ENCODE results near the gene NEO1.
"Not testable (repeated sequence)": the region's sequence is repeated elsewhere in the genome, so short reads cannot be mapped to it uniquely, and the experiment has no call there.

NEO1 gene

DNA sequence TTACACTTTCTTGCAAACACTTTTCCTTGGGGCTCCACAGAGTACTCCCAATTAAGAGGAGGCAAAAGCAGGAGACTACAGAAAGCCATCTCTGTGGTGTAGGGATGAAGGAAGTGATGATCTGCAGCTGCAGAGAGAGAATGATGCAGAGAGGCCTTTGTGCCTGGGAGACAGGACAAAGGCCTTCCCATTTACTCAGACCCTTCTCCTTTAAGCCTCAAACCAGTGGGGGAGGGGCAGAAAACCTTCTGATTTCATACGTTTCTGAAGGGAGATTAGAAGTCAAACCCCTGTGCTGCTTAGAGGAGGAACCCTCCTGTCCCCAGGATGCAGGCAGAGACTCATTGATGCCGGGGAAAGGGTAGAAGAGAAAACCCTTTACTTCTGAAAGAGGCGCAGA, 130.8 kb downstream of the NEO1 start:
- no peaks in the 10 kb centered on the region; the same call in 1 of the 2 replicates for H3K36me3 ChIP-seq (ENCODE audit: control insufficient read depth, insufficient read depth, low read length)
- no CpG with 5 or more reads among the region's 3 CpGs for WGBS (ENCODE audit: insufficient coverage, insufficient read length)
- DNase-seq (ENCODE audit: low read depth, low spot score): no peak

DNA sequence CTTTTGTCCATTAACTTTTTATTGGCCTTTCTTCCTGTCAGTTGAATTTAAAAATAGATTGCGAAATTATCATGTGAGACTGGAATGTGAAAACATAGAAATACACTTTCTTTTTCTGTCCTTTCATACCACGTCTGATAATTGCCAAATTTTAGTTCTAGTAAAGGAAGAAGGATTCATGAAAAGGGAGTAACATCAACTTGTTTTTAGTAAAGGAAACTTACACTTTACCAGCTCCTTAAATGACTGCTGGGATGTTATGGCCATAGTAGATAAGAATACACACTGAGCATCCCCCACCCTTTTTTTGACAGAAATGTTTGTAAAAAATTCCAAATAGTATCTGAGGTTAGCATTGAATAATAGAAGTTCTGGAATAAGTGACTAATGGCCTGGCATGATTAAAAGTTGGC, 137.9 kb downstream of the NEO1 start:
- Histone ChIP-seq H3K27me3 (ENCODE audit: control insufficient read depth, insufficient read depth, low read length) (no peaks in the 10 kb centered on the region), H3K27ac (ENCODE audit: low read length) (no peak overlapping the region), H3K4me1 (ENCODE audit: control insufficient read depth, insufficient read depth, low read length) (no peaks in the 10 kb centered on the region), H3K9me3 (ENCODE audit: control insufficient read depth, insufficient read depth, low read length) (no peaks in the 10 kb centered on the region), H3K36me3 (ENCODE audit: control insufficient read depth, insufficient read depth, low read length) (no peaks in the 10 kb centered on the region), H3K4me3 (ENCODE audit: low read length) (no peak overlapping the region)
- no CpG with 5 or more reads among the region's 2 CpGs for WGBS (ENCODE audit: insufficient coverage, insufficient read length)
- DNase-seq (ENCODE audit: low read depth, low spot score): no peak

More for the DNA sequence above, 130.8 kb downstream of the NEO1 start:
- Histone ChIP-seq H3K27me3 (ENCODE audit: control insufficient read depth, insufficient read depth, low read length) (no peaks in the 10 kb centered on the region; the same call in 1 of the 2 replicates), H3K9me3 (ENCODE audit: control insufficient read depth, insufficient read depth, low read length) (no peaks in the 10 kb centered on the region; the same call in 1 of the 2 replicates), H3K4me1 (ENCODE audit: control insufficient read depth, insufficient read depth, low read length) (peaks cover 4% of the 10 kb centered on the region; the same call in 1 of the 2 replicates), H3K27ac (ENCODE audit: low read length) (no peak overlapping the region), H3K4me3 (ENCODE audit: low read length) (no peak overlapping the region)

DNA sequence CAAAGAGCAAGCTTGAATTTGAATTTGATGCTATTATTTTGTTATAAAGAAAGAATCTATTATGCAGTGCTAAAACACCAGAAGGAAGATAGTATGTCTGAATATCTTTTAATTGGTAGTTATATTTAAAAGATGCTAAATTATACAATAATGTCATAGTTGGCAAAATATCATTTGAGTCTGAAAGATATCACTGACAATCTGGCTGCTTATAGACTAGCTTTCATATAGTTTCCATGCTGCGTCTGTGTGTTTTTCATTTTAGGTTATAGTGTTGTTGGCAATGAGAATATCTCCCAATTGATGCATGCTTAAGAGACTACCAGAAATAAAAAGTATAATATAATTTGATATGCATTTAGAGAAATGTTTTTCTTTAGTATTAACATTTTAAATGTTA, 142.9 kb downstream of the NEO1 start:
- WGBS (ENCODE audit: insufficient coverage, insufficient read length): no CpG with 5 or more reads among the region's 1 CpG
- no peaks in the 10 kb centered on the region for H3K27me3 ChIP-seq (ENCODE audit: control insufficient read depth, insufficient read depth, low read length)
- no peaks in the 10 kb centered on the region for H3K4me1 ChIP-seq (ENCODE audit: control insufficient read depth, insufficient read depth, low read length)
- DNase-seq (ENCODE audit: low read depth, low spot score): no peak
- H3K9me3 ChIP-seq (ENCODE audit: control insufficient read depth, insufficient read depth, low read length): no peaks in the 10 kb centered on the region
- H3K4me3 ChIP-seq (ENCODE audit: low read length): no peak overlapping the region
- no peaks in the 10 kb centered on the region for H3K36me3 ChIP-seq (ENCODE audit: control insufficient read depth, insufficient read depth, low read length)
- no peak overlapping the region for H3K27ac ChIP-seq (ENCODE audit: low read length)

DNA sequence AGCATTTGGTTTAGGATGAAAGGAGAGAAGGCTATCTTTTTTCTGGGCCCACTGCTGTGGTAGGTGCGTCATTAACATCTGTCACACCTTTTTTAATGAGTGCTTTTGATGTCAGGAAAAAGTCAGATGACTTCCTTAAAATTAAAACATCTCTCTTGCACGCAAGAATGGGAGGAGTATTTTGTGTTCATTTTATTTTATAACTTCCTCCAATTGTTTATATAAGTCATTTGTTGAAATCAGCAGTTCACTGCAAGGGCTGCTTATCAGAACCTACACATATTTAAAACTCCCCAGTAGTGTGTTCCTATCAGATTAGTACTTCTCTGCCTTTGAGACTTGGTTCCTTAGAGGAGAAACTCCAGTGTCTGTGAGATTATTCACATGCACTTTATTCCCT, 143.8 kb downstream of the NEO1 start:
- Histone ChIP-seq H3K9me3 (ENCODE audit: control insufficient read depth, insufficient read depth, low read length) (no peaks in the 10 kb centered on the region), H3K36me3 (ENCODE audit: control insufficient read depth, insufficient read depth, low read length) (no peaks in the 10 kb centered on the region), H3K4me1 (ENCODE audit: control insufficient read depth, insufficient read depth, low read length) (no peaks in the 10 kb centered on the region), H3K4me3 (ENCODE audit: low read length) (no peak overlapping the region), H3K27me3 (ENCODE audit: control insufficient read depth, insufficient read depth, low read length) (no peaks in the 10 kb centered on the region), H3K27ac (ENCODE audit: low read length) (no peak overlapping the region)
- no peak for DNase-seq (ENCODE audit: low read depth, low spot score)
- WGBS (ENCODE audit: insufficient coverage, insufficient read length): no CpG with 5 or more reads among the region's 2 CpGs

DNA sequence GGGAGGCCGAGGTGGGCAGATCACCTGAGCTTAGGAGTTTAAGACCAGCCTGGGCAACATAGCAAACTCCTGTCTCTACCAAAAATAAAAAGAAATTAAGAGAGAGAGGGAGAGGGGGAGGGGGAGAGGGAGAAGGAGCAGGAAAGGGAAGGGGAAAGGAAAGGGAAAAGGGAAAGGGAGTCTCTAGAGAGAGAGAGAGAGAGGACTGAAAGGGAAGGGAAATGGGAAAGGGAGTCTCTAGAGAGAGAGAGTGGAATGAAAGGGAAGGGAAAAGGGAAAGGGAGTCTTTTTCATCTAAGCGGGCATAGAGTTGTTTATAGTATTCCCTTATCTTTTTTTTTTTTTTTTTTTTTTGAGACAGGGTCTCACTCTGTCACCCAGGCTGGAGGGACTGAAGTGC, 148.1 kb downstream of the NEO1 start:
- H3K36me3 ChIP-seq (ENCODE audit: control insufficient read depth, insufficient read depth, low read length): no peaks in the 10 kb centered on the region
- no CpG with 5 or more reads among the region's 2 CpGs for WGBS (ENCODE audit: insufficient coverage, insufficient read length)
- no peaks in the 10 kb centered on the region for H3K27me3 ChIP-seq (ENCODE audit: control insufficient read depth, insufficient read depth, low read length)
- no peak overlapping the region for H3K4me3 ChIP-seq (ENCODE audit: low read length)
- no peak for DNase-seq (ENCODE audit: low read depth, low spot score)
- H3K27ac ChIP-seq (ENCODE audit: low read length): no peak overlapping the region
- no peaks in the 10 kb centered on the region for H3K4me1 ChIP-seq (ENCODE audit: control insufficient read depth, insufficient read depth, low read length)
- no peaks in the 10 kb centered on the region for H3K9me3 ChIP-seq (ENCODE audit: control insufficient read depth, insufficient read depth, low read length)

DNA sequence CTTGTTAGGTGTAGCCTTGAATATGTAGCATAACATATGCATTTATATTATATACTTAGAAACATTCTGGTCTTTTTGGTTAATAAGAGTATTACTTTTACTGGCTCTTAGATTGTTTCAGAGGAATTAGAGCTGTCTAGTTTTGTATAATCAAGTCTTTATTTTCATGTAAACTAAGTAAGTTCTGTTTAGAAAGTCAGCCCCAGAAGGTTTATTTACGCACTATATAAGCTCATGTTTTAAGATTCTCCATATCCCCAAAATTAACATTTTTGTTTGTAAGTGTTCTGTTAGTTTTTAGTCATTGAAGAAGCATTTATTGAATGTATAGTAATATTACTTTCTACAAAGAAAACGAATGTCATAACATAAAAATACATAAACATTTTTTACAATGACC, 158.4 kb downstream of the NEO1 start:
- H3K4me1 ChIP-seq (ENCODE audit: control insufficient read depth, insufficient read depth, low read length): no peaks in the 10 kb centered on the region
- H3K4me3 ChIP-seq (ENCODE audit: low read length): no peak overlapping the region
- H3K36me3 ChIP-seq (ENCODE audit: control insufficient read depth, insufficient read depth, low read length): no peaks in the 10 kb centered on the region
- H3K27me3 ChIP-seq (ENCODE audit: control insufficient read depth, insufficient read depth, low read length): no peaks in the 10 kb centered on the region
- no CpG with 5 or more reads among the region's 2 CpGs for WGBS (ENCODE audit: insufficient coverage, insufficient read length)
- DNase-seq (ENCODE audit: low read depth, low spot score): no peak
- no peaks in the 10 kb centered on the region for H3K9me3 ChIP-seq (ENCODE audit: control insufficient read depth, insufficient read depth, low read length)
- no peak overlapping the region for H3K27ac ChIP-seq (ENCODE audit: low read length)

DNA sequence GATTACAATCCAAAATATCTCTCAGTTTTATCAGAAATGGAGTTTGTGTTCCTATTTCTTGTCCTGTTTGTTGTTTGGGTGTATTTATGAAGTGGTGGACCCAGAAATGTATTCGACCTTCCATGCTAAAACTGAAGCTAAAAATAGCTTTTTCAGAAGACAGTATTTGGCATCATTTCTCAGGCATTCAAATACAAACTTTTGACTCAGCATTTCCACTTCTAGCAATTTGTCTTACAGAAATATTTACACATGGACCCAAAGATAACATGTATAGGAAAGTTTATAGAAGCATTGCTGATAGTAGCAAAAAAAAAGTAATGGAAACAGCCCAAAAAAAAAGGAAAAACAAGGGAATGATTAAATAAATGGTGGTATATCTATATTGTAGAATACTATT, 160.2 kb downstream of the NEO1 start:
- H3K4me1 ChIP-seq (ENCODE audit: control insufficient read depth, insufficient read depth, low read length): no peaks in the 10 kb centered on the region

DNA sequence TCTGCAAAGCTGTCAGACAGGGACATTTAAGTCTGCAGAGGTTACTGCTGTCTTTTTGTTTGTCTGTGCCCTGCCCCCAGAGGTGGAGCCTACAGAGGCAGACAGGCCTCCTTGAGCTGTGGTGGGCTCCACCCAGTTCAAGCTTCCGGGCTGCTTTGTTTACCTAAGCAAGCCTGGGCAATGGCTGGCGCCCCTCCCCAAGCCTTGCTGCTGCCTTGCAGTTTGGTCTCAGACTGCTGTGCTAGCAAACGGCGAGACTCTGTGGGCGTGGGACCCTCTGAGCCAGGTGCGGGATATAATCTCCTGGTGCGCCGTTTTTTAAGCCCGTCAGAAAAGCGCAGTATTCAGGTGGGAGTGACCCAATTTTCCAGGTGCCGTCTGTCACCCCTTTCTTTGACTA, 169.2 kb downstream of the NEO1 start:
- not testable (repeated sequence) for H3K4me1 ChIP-seq (ENCODE audit: control insufficient read depth, insufficient read depth, low read length); H3K27me3 ChIP-seq (ENCODE audit: control insufficient read depth, insufficient read depth, low read length); H3K4me3 ChIP-seq (ENCODE audit: low read length); H3K27ac ChIP-seq (ENCODE audit: low read length); H3K9me3 ChIP-seq (ENCODE audit: control insufficient read depth, insufficient read depth, low read length); DNase-seq (ENCODE audit: low read depth, low spot score); H3K36me3 ChIP-seq (ENCODE audit: control insufficient read depth, insufficient read depth, low read length)
- no CpG with 5 or more reads among the region's 11 CpGs for WGBS (ENCODE audit: insufficient coverage, insufficient read length)

More for the DNA sequence above, 160.2 kb downstream of the NEO1 start:
- H3K9me3 ChIP-seq (ENCODE audit: control insufficient read depth, insufficient read depth, low read length): no peaks in the 10 kb centered on the region
- WGBS (ENCODE audit: insufficient coverage, insufficient read length): no CpG with 5 or more reads among the region's 1 CpG
- no peak overlapping the region for H3K27ac ChIP-seq (ENCODE audit: low read length)
- H3K27me3 ChIP-seq (ENCODE audit: control insufficient read depth, insufficient read depth, low read length): no peaks in the 10 kb centered on the region
- DNase-seq (ENCODE audit: low read depth, low spot score): no peak
- no peaks in the 10 kb centered on the region for H3K36me3 ChIP-seq (ENCODE audit: control insufficient read depth, insufficient read depth, low read length)
- no peak overlapping the region for H3K4me3 ChIP-seq (ENCODE audit: low read length)

DNA sequence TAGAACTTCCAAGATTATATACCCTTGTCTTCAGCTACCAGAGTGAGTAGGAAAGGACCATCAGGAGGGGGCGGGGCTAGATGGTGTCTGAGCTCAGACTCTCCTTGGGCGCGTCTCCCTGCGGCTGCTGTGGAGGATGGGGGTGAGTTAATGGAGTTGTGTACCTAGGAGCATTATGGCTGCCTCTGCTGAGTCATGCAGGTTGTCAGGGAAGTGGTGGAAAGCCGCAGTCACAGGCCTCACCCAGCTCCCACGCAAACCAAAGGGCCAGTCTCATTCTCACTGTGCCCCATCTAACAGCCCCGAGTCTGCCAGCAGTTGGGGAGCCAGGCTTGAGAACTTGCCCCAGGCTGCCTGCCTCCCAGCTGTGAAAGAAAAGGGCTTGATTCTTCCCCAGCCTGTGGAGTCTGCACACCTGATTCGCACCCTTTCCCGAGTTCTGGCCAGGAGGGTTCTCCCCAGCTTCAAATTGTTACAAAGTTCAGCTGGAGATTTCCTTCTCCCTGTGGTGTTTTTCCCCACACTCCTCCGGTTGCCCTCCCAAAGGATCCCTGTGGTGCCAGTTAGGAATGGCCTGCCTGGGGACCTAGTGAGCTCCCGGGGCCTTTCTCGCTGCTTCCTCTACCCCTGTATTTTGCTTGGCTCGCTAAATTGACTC, 173.2 kb downstream of the NEO1 start:
- Histone ChIP-seq H3K4me1 (ENCODE audit: control insufficient read depth, insufficient read depth, low read length) (peaks cover 5% of the 10 kb centered on the region), H3K27me3 (ENCODE audit: control insufficient read depth, insufficient read depth, low read length) (no peaks in the 10 kb centered on the region), H3K4me3 (ENCODE audit: low read length) (no peak overlapping the region), H3K36me3 (ENCODE audit: control insufficient read depth, insufficient read depth, low read length) (no peaks in the 10 kb centered on the region), H3K27ac (ENCODE audit: low read length) (no peak overlapping the region), H3K9me3 (ENCODE audit: control insufficient read depth, insufficient read depth, low read length) (no peaks in the 10 kb centered on the region)
- no CpG with 5 or more reads among the region's 13 CpGs for WGBS (ENCODE audit: insufficient coverage, insufficient read length)
- DNase-seq (ENCODE audit: low read depth, low spot score): no peak

DNA sequence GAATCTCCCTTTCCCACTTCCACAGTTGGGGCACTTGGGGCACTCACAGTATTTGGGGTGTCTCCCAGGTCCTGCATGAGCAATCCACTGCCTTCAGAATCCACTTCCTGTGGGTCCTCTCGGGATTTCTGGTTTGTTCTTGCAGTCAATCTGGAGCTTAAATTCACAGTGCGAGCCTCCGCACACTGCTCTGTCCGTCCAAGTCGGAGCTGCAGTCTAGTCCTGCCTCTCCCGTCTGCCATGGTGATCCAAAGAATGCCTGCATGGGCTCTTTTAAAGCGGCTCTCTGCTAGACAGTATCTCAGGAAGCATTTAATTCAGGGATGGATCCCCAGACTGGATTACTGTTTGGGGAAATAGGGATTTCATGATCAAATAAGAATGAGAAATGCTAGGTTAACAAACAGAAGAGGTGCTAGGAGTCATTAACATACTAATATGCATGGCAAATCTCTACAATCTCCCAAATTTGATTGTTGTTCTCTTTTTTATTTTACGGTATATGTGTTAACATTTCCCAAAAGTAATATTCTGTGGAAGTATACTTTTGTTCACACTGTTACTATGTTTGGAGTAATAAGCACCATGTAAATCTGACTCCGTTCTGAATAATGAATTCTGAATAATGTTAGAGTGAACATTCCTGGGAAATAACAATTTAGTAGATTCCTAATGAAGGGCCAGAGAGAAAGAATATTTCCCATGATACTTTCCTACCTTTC, 174.0 kb downstream of the NEO1 start:
- no peak overlapping the region for H3K4me3 ChIP-seq (ENCODE audit: low read length)
- DNase-seq (ENCODE audit: low read depth, low spot score): no peak
- H3K4me1 ChIP-seq (ENCODE audit: control insufficient read depth, insufficient read depth, low read length): peaks cover 5% of the 10 kb centered on the region
- H3K27me3 ChIP-seq (ENCODE audit: control insufficient read depth, insufficient read depth, low read length): no peaks in the 10 kb centered on the region
- no CpG with 5 or more reads among the region's 9 CpGs for WGBS (ENCODE audit: insufficient coverage, insufficient read length)
- H3K9me3 ChIP-seq (ENCODE audit: control insufficient read depth, insufficient read depth, low read length): no peaks in the 10 kb centered on the region
- H3K27ac ChIP-seq (ENCODE audit: low read length): no peak overlapping the region
- H3K36me3 ChIP-seq (ENCODE audit: control insufficient read depth, insufficient read depth, low read length): no peaks in the 10 kb centered on the region

Data from iPS DF 6.9 (cell line).